Fibroblast of lung (primary cell): ENCODE data around the gene GJC2. TPM values are rescaled to one million over a fixed set of nuclear protein-coding genes. Genes with fewer than 3 reads are reported as not detected.
A peak's percentile ranks its signal among the peaks of the same experiment; 100 is the strongest.

Experiments
- DNase-seq, 2 donors: peaks; one replicate each; pipeline versions ENCODE4 v3.0.0 to v3.0.0-alpha.2; 2010; ENCODE audit warnings: low read depth in 2 of 2
- H2AFZ ChIP-seq: 2 replicates; pipeline ENCODE4 v1.5.1; 2012; ENCODE audit warnings: low read length, control low read depth, inconsistent platforms
- H3K27ac ChIP-seq: 2 replicates; pipeline ENCODE4 v1.5.1; 2011; ENCODE audit warnings: low read length, control low read depth; ENCODE audit not compliant: insufficient read depth
- H3K27me3 ChIP-seq: 2 replicates; pipeline ENCODE4 v1.5.1; 2011; ENCODE audit warnings: mild to moderate bottlenecking, low read length; ENCODE audit not compliant: control insufficient read depth, insufficient read depth
- H3K36me3 ChIP-seq: 2 replicates; pipeline ENCODE4 v1.5.1; 2011; ENCODE audit warnings: low read length; ENCODE audit not compliant: control insufficient read depth, insufficient read depth
- H3K4me1 ChIP-seq: 2 replicates; pipeline ENCODE4 v1.5.1; 2011; ENCODE audit warnings: low read length; ENCODE audit not compliant: control insufficient read depth, insufficient read depth; ENCODE audit errors: extremely low read depth
- H3K4me2 ChIP-seq: 2 replicates; pipeline ENCODE4 v1.5.1; 2011; ENCODE audit warnings: low read length, control low read depth; ENCODE audit not compliant: insufficient read depth; ENCODE audit errors: extremely low read depth
- H3K4me3 ChIP-seq, 4 experiments: fragments of 200-600 bp in 1 of 4; sonication (generic) in 1 of 4; replicated peaks in 1 of 4; 2 replicates each; pipeline ENCODE4 v1.5.1; 2011 to 2016; ENCODE audit warnings: low read length in 4 of 4, low read depth in 3 of 4, mild to moderate bottlenecking in 3 of 4, control low read depth in 2 of 4, inconsistent platforms in 1 of 4, mixed read lengths in 1 of 4; ENCODE audit not compliant: insufficient read depth in 1 of 4; ENCODE audit errors: control extremely low read depth in 1 of 4
- H3K79me2 ChIP-seq: 2 replicates; pipeline ENCODE4 v1.5.1; 2012; ENCODE audit warnings: mild to moderate bottlenecking, low read length, inconsistent platforms; ENCODE audit not compliant: control insufficient read depth, insufficient read depth
- H3K9ac ChIP-seq: 2 replicates; pipeline ENCODE4 v1.5.1; 2011; ENCODE audit warnings: mild to moderate bottlenecking, low read length, control low read depth; ENCODE audit not compliant: insufficient read depth
- H3K9me3 ChIP-seq: 2 replicates; pipeline ENCODE4 v1.5.1; 2012; ENCODE audit warnings: low read depth, low read length; ENCODE audit not compliant: control insufficient read depth, insufficient read depth
- H4K20me1 ChIP-seq: 2 replicates; pipeline ENCODE4 v1.5.1; 2011; ENCODE audit warnings: low read length; ENCODE audit not compliant: control insufficient read depth, insufficient read depth; ENCODE audit errors: extremely low read depth
- CTCF ChIP-seq, 2 donors: IDR thresholded peaks in 1 of 2; conservative IDR thresholded peaks in 1 of 2; 1 replicate in 1 of 2; 2 replicates in 1 of 2; pipeline ENCODE4 v1.5.1; 2011 to 2012; ENCODE audit warnings: low read length in 2 of 2, control low read depth in 1 of 2, inconsistent platforms in 1 of 2, low read depth in 1 of 2, mild to moderate bottlenecking in 1 of 2
- EZH2 ChIP-seq: IDR thresholded peaks from 2 replicates; pipeline ENCODE4 v1.5.1; 2012; ENCODE audit warnings: low read length, control low read depth, mild to moderate bottlenecking; ENCODE audit errors: missing control alignments
- polyA plus RNA-seq, 2 donors: library from polyadenylated mRNA; depleted of rRNA in 1 of 2; stranded (reverse) in 1 of 2; unstranded in 1 of 2; fragments of >200 nt; gene quantifications; 2 replicates each; pipeline ENCODE4 v1.2.1, GENCODE V29; 2011 to 2012; ENCODE audit warnings: missing spikeins in 1 of 2
- total RNA-seq: library from RNA; depleted of rRNA; stranded (reverse); fragments of >200 nt; gene quantifications from 2 replicates; pipeline ENCODE4 v1.2.1, GENCODE V29; 2014

The GJC2 gene
- total and polyA plus RNA-seq, 2 donors (not counting 1 experiment from before 2014, with no cell fraction given), result 1.4 to 13.4 TPM

- Histone ChIP-seq H3K9me3 (no peaks in the 10 kb centered on the region), H3K27ac (no peak overlapping the region), H3K27me3 (no peaks in the 10 kb centered on the region), H3K9ac (no peak overlapping the region), H4K20me1 (no peaks in the 10 kb centered on the region), H3K4me3 (no peak overlapping the region), H3K4me2 (no peak overlapping the region), H2AFZ (no peak overlapping the region), H3K79me2 (peaks cover 28% of the 10 kb centered on the region), H3K4me1 (no peaks in the 10 kb centered on the region), H3K36me3 (peaks cover 20% of the 10 kb centered on the region)
- DNase-seq, result peak in 1 of 2 donors; percentile 27
- TF ChIP-seq CTCF (conservative IDR thresholded peaks at IDR 0.05 in 1 of 2, IDR thresholded peaks at IDR 0.05 in 1 of 2; ENCODE audit: low read depth in 1 of 2, low read length in 2 of 2), result no peak
- TF ChIP-seq EZH2, result no peak
Measured at GRCh38 chr1:228104526-228105269, 45.0 kb upstream of the GJC2 start.

- Histone ChIP-seq H3K4me3 (no peak overlapping the region), H3K4me1 (no peaks in the 10 kb centered on the region), H3K9ac (no peak overlapping the region), H4K20me1 (no peaks in the 10 kb centered on the region), H3K27ac (no peak overlapping the region), H3K79me2 (peaks cover 24% of the 10 kb centered on the region), H3K9me3 (no peaks in the 10 kb centered on the region), H3K36me3 (peaks cover 16% of the 10 kb centered on the region), H2AFZ (no peak overlapping the region), H3K27me3 (no peaks in the 10 kb centered on the region), H3K4me2 (no peak overlapping the region)
- TF ChIP-seq CTCF (conservative IDR thresholded peaks at IDR 0.05 in 1 of 2, IDR thresholded peaks at IDR 0.05 in 1 of 2; ENCODE audit: low read depth in 1 of 2, low read length in 2 of 2), result no peak
- no peak for TF ChIP-seq EZH2
- DNase-seq, result no peak
Measured at GRCh38 chr1:228105270-228105995, 44.3 kb upstream of the GJC2 start.

- DNase-seq, result no peak
- no peak overlapping the region for H3K9ac ChIP-seq
- no peaks in the 10 kb centered on the region for H3K27me3 ChIP-seq
- H3K4me3 ChIP-seq, result no peak overlapping the region
- H3K4me1 ChIP-seq, result no peaks in the 10 kb centered on the region
- H3K36me3 ChIP-seq, result peaks cover 10% of the 10 kb centered on the region
- no peak overlapping the region for H3K4me2 ChIP-seq
- no peak for TF ChIP-seq CTCF (conservative IDR thresholded peaks at IDR 0.05 in 1 of 2, IDR thresholded peaks at IDR 0.05 in 1 of 2; ENCODE audit: low read depth in 1 of 2, low read length in 2 of 2)
- no peak for TF ChIP-seq EZH2
- peaks cover 20% of the 10 kb centered on the region for H3K79me2 ChIP-seq
- no peaks in the 10 kb centered on the region for H3K9me3 ChIP-seq
- no peaks in the 10 kb centered on the region for H4K20me1 ChIP-seq
- H2AFZ ChIP-seq, result no peak overlapping the region
- no peak overlapping the region for H3K27ac ChIP-seq
Measured at GRCh38 chr1:228105996-228106799, 43.5 kb upstream of the GJC2 start.
